GM12878 (cell line): ENCODE results near the gene MRPL38. TPM values are rescaled to one million over a fixed set of nuclear protein-coding genes. Genes with fewer than 3 reads are reported as not detected.

Source experiments
- ATAC-seq: fragments of 200-7000 bp; cut with Tn5 transposase; 3 replicates; pipeline ENCODE4 v1.9.1; 2020; ENCODE audit warnings: mild to moderate bottlenecking, moderate library complexity
- BruUV-seq: library from RNA; stranded (reverse); fragments of 400-500 nt; replicated peaks from 2 replicates; lab custom pipeline; 2021; lab: Mats Ljungman, UMichigan
- CTCF ChIA-PET: fragments of 300-600 bp; sonication (Branson Sonifier 250); formaldehyde crosslinking; extraction: SDS; loops from one replicate; lab custom pipeline; 2021; ENCODE audit warnings: inconsistent platforms; lab: Yijun Ruan, JAX
- POLR2A ChIA-PET: fragments of 350-600 bp; formaldehyde crosslinking; extraction: SDS; loops from one replicate; lab custom pipeline; 2021; ENCODE audit warnings: inconsistent platforms; lab: Charles Lee
- RAD21 ChIA-PET: fragments of 300-600 bp; sonication (Branson Sonifier 250); formaldehyde crosslinking; loops from one replicate; lab custom pipeline; 2023; ENCODE audit warnings: antibody characterized with exemption; ENCODE audit not compliant: unreplicated experiment; lab: Charles Lee
- SMC1A ChIA-PET: fragments of 300-600 bp; sonication (Branson Sonifier 250); formaldehyde crosslinking; loops from one replicate; lab custom pipeline; 2023; ENCODE audit not compliant: unreplicated experiment, uncharacterized antibody; lab: Charles Lee
- DNase-seq: peaks from one replicate; pipeline ENCODE4 v3.0.0-alpha.2; 2011; ENCODE audit warnings: low read depth, low spot score
- FAIRE-seq: peaks from 3 replicates; lab custom pipeline; 2011; peaks lifted over from hg19 to GRCh38; lab: Jason Lieb, UNC
- H2AFZ ChIP-seq: 2 replicates; pipeline ENCODE4 v1.6.0; 2011; ENCODE audit warnings: low read depth, low read length, control low read depth; ENCODE audit not compliant: control insufficient read depth
- H3K27ac ChIP-seq: 2 replicates; pipeline ENCODE4 v1.5.1; 2011; ENCODE audit warnings: control low read depth; ENCODE audit not compliant: control insufficient read depth, insufficient read depth
- H3K27me3 ChIP-seq, 2 experiments: replicated peaks in 1 of 2; 2 replicates each; pipeline versions ENCODE4 v1.6.0 to v1.6.1; 2011; ENCODE audit warnings: low read length in 1 of 2; ENCODE audit not compliant: control insufficient read depth in 2 of 2, insufficient read depth in 2 of 2
- H3K36me3 ChIP-seq, 2 experiments: 2 replicates each; pipeline ENCODE4 v1.5.1; 2011; ENCODE audit warnings: low read length in 1 of 2; ENCODE audit not compliant: control insufficient read depth in 2 of 2, insufficient read depth in 2 of 2
- H3K4me1 ChIP-seq: 2 replicates; pipeline ENCODE4 v1.6.1; 2011; ENCODE audit warnings: mild to moderate bottlenecking, low read length, moderate library complexity, mixed read lengths; ENCODE audit not compliant: control insufficient read depth, insufficient read depth
- H3K4me2 ChIP-seq: 2 replicates; pipeline ENCODE4 v1.6.0; 2011; ENCODE audit warnings: control low read depth; ENCODE audit not compliant: control insufficient read depth, insufficient read depth
- H3K4me3 ChIP-seq: fragments of 200-600 bp; sonication (generic); 2 replicates; pipeline ENCODE4 v1.5.1; 2016
- H3K79me2 ChIP-seq: 2 replicates; pipeline ENCODE4 v1.6.0; 2011; ENCODE audit warnings: low read length; ENCODE audit not compliant: control insufficient read depth, insufficient read depth
- H3K9ac ChIP-seq: 2 replicates; pipeline ENCODE4 v1.8.0; 2011; ENCODE audit warnings: low read length, control low read depth, mixed read lengths; ENCODE audit not compliant: control insufficient read depth, insufficient read depth
- H3K9me3 ChIP-seq: replicated peaks from 3 replicates; pipeline ENCODE4 v1.5.1; 2011; ENCODE audit warnings: mild to moderate bottlenecking, low read length; ENCODE audit not compliant: control insufficient read depth, insufficient read depth
- H4K20me1 ChIP-seq: 2 replicates; pipeline ENCODE4 v1.6.0; 2011; ENCODE audit not compliant: control insufficient read depth, insufficient read depth
- ASH2L ChIP-seq: fragments of 300-600, 200-600 bp; sonication (generic); IDR thresholded peaks from 2 replicates; pipeline ENCODE4 v1.6.1; 2017; ENCODE audit warnings: low read depth, mild to moderate bottlenecking, borderline replicate concordance
- NFYA ChIP-seq: IDR thresholded peaks from 2 replicates; pipeline ENCODE4 v1.6.1; 2011; ENCODE audit warnings: low read depth, mild to moderate bottlenecking, low read length, improper control_type of control experiment, borderline replicate concordance
- SPI1 ChIP-seq: IDR thresholded peaks from 2 replicates; pipeline ENCODE4 v1.6.1; 2011; ENCODE audit warnings: low read depth, mild to moderate bottlenecking, low read length, moderate library complexity, borderline replicate concordance; ENCODE audit not compliant: insufficient read depth
- SRF ChIP-seq, 2 experiments: IDR thresholded peaks; 2 replicates each; pipeline ENCODE4 v1.6.1; 2011; ENCODE audit warnings: low read depth in 2 of 2, low read length in 2 of 2, mild to moderate bottlenecking in 1 of 2, moderate library complexity in 1 of 2
- ZNF207 ChIP-seq: fragments of 450-650 bp; IDR thresholded peaks from 2 replicates; pipeline ENCODE4 v1.6.1; 2014; ENCODE audit warnings: antibody characterized with exemption, mild to moderate bottlenecking, borderline replicate concordance
- ZNF217 ChIP-seq: fragments of 450-650 bp; IDR thresholded peaks from 2 replicates; pipeline ENCODE4 v1.6.1; 2017; ENCODE audit warnings: antibody characterized with exemption, mild to moderate bottlenecking
- WGBS: methylation state at CpG from one replicate; pipeline ENCODE4 v1.1.6; 2016; ENCODE audit warnings: low lambda C conversion rate; ENCODE audit not compliant: insufficient replicate concordance, insufficient coverage; ENCODE audit errors: missing lambda C conversion rate; 5-methylcytosine and 5-hydroxymethylcytosine counted together
- in situ Hi-C: fragments of 300-500 bp; cut with MboI; formaldehyde crosslinking; loops from 9 replicates; pipeline ENCODE4 v1.14.3; 2018; ENCODE audit warnings: mixed read lengths
- intact Hi-C: fragments of 100-400 bp; cut with micrococcal nuclease; formaldehyde crosslinking; loops from one replicate; pipeline ENCODE4 v1.14.2; 2022; ENCODE audit not compliant: unreplicated experiment
- polyA plus RNA-seq, 11 experiments: library from polyadenylated mRNA; depleted of rRNA in 4 of 11; unstranded in 6 of 11; stranded (reverse) in 5 of 11; fragments of >200 nt; fragmentation: Nextera tagmentation in 4 of 11; fragmentation: Illumina TruSeq in 1 of 11; extraction: Ambion mirVana in 4 of 11; extraction: Trizol in 1 of 11; gene quantifications; 1 replicate in 1 of 11; 2 replicates in 10 of 11; pipeline versions ENCODE4 v1.2.1 to v1.2.3, GENCODE V29; 2011 to 2016; ENCODE audit warnings: inconsistent platforms in 2 of 11, missing spikeins in 2 of 11, low read depth in 1 of 11
- total RNA-seq, 4 experiments: library from RNA; depleted of rRNA in 3 of 4; stranded (reverse); fragments of >200 nt in 3 of 4; fragmentation: Illumina TruSeq in 1 of 4; extraction: Trizol in 1 of 4; gene quantifications; 2 replicates each; pipeline versions ENCODE4 v1.2.1 to v1.2.3, GENCODE V29; 2013 to 2021
- TF ChIP-seq, protein P1 (sequence below): fragments of 450-650 bp; IDR thresholded peaks from 2 replicates; pipeline ENCODE4 v1.6.1; 2017; ENCODE audit warnings: antibody characterized with exemption, mild to moderate bottlenecking, moderate library complexity
- TF ChIP-seq, protein P2 (sequence below): fragments of 450-650 bp; IDR thresholded peaks from 2 replicates; pipeline ENCODE4 v1.6.1; 2017; ENCODE audit warnings: borderline replicate concordance
- TF ChIP-seq, protein P3 (sequence below): IDR thresholded peaks from 2 replicates; pipeline ENCODE4 v1.6.1; 2012; ENCODE audit warnings: low read depth, low read length, improper control_type of control experiment
- TF ChIP-seq, protein P4 (sequence below): fragments of 450-650 bp; formaldehyde crosslinking; IDR thresholded peaks from 2 replicates; pipeline ENCODE4 v1.4.0; 2020; ENCODE audit warnings: mild to moderate bottlenecking, moderate library complexity
- TF ChIP-seq, protein P5 (sequence below): IDR thresholded peaks from 2 replicates; pipeline ENCODE4 v1.6.1; 2011; ENCODE audit warnings: mild to moderate bottlenecking, low read depth, low read length, moderate library complexity; ENCODE audit not compliant: insufficient replicate concordance

MRPL38 gene
- total and polyA plus RNA-seq, 10 of the 15 experiments (the other 5 are each of a cell fraction or from before 2014, with no cell fraction given), result 6.6 to 205 (median 53.1) TPM

DNA sequence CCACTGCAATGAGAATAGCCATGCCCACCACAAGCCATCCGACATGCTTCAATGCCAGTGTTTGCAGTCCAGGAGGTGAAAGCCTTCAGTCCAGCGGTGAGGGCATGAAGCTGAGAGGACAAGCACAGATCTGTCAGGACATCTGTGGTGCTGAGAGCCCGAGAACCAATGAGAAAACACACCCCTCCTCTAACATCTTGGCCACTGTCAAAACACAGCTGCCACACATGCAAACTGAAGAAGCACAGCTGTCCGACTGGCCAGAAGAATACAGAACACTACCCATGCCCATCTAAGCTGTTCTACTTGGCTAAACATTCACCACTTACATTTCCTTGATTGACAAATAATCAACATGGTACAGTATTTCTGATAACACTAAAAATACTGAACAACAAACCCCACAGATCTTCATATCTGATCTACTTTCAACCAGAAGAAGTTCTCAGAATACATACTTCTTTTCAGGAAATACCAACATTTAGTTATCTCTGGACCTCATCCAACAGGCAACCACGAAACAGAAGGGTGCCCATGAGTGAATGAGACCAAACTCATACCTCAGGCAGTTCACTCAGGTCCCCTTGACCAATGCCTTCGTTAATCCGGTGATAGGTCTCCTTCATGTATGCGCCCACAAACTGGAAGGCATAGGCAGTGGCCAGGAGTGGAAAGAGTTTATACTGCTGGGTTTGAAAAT is 46.3 kb upstream of the MRPL38 start:
- Histone ChIP-seq H3K9ac (no peak overlapping the region), H3K79me2 (no peaks in the 10 kb centered on the region), H3K4me2 (no peak overlapping the region), H3K27me3 (no peaks in the 10 kb centered on the region), H2AFZ (no peak overlapping the region), H4K20me1 (no peaks in the 10 kb centered on the region), H3K4me1 (no peaks in the 10 kb centered on the region), H3K9me3 (no peaks in the 10 kb centered on the region), H3K36me3 (peaks cover 1 to 28% of the 10 kb centered on the region in 2 experiments), H3K27ac (no peak overlapping the region), H3K4me3 (no peak overlapping the region)
- DNase-seq, result no peak
- POLR2A ChIA-PET, result interaction anchor here (0.6 kb wide), 1 partner anchor 18 kb away, joined by 10 read pairs; no protein-coding TSS in a partner anchor
- no peak for FAIRE-seq
- SMC1A ChIA-PET, result interaction anchor here (0.6 kb wide), 1 partner anchor 203 kb away, joined by 3 read pairs; no protein-coding TSS in a partner anchor
- WGBS, result 83% methylated on average over 8 of the region's 8 CpGs
- CTCF ChIA-PET, result interaction anchor here (1.1 kb wide), 1 partner anchor 52 kb away, joined by 3 read pairs; no protein-coding TSS in a partner anchor
- in situ Hi-C loops, result no loop called here
- RAD21 ChIA-PET, result interaction anchor here (0.6 kb wide), 1 partner anchor 12 kb away, joined by 3 read pairs; no protein-coding TSS in a partner anchor
- no peak for ATAC-seq
- no TSS peak for BruUV-seq
- intact Hi-C loops, result no loop called here
- TF ChIP-seq, protein P1, sequence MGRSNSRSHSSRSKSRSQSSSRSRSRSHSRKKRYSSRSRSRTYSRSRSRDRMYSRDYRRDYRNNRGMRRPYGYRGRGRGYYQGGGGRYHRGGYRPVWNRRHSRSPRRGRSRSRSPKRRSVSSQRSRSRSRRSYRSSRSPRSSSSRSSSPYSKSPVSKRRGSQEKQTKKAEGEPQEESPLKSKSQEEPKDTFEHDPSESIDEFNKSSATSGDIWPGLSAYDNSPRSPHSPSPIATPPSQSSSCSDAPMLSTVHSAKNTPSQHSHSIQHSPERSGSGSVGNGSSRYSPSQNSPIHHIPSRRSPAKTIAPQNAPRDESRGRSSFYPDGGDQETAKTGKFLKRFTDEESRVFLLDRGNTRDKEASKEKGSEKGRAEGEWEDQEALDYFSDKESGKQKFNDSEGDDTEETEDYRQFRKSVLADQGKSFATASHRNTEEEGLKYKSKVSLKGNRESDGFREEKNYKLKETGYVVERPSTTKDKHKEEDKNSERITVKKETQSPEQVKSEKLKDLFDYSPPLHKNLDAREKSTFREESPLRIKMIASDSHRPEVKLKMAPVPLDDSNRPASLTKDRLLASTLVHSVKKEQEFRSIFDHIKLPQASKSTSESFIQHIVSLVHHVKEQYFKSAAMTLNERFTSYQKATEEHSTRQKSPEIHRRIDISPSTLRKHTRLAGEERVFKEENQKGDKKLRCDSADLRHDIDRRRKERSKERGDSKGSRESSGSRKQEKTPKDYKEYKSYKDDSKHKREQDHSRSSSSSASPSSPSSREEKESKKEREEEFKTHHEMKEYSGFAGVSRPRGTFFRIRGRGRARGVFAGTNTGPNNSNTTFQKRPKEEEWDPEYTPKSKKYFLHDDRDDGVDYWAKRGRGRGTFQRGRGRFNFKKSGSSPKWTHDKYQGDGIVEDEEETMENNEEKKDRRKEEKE, result no peak
- TF ChIP-seq, protein P2, sequence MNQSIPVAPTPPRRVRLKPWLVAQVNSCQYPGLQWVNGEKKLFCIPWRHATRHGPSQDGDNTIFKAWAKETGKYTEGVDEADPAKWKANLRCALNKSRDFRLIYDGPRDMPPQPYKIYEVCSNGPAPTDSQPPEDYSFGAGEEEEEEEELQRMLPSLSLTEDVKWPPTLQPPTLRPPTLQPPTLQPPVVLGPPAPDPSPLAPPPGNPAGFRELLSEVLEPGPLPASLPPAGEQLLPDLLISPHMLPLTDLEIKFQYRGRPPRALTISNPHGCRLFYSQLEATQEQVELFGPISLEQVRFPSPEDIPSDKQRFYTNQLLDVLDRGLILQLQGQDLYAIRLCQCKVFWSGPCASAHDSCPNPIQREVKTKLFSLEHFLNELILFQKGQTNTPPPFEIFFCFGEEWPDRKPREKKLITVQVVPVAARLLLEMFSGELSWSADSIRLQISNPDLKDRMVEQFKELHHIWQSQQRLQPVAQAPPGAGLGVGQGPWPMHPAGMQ, result no peak
- no peak for TF ChIP-seq SPI1
- TF ChIP-seq, protein P3, sequence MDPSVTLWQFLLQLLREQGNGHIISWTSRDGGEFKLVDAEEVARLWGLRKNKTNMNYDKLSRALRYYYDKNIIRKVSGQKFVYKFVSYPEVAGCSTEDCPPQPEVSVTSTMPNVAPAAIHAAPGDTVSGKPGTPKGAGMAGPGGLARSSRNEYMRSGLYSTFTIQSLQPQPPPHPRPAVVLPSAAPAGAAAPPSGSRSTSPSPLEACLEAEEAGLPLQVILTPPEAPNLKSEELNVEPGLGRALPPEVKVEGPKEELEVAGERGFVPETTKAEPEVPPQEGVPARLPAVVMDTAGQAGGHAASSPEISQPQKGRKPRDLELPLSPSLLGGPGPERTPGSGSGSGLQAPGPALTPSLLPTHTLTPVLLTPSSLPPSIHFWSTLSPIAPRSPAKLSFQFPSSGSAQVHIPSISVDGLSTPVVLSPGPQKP, result no peak
- TF ChIP-seq ASH2L, result no peak
- no peak for TF ChIP-seq ZNF207
- TF ChIP-seq, protein P4, sequence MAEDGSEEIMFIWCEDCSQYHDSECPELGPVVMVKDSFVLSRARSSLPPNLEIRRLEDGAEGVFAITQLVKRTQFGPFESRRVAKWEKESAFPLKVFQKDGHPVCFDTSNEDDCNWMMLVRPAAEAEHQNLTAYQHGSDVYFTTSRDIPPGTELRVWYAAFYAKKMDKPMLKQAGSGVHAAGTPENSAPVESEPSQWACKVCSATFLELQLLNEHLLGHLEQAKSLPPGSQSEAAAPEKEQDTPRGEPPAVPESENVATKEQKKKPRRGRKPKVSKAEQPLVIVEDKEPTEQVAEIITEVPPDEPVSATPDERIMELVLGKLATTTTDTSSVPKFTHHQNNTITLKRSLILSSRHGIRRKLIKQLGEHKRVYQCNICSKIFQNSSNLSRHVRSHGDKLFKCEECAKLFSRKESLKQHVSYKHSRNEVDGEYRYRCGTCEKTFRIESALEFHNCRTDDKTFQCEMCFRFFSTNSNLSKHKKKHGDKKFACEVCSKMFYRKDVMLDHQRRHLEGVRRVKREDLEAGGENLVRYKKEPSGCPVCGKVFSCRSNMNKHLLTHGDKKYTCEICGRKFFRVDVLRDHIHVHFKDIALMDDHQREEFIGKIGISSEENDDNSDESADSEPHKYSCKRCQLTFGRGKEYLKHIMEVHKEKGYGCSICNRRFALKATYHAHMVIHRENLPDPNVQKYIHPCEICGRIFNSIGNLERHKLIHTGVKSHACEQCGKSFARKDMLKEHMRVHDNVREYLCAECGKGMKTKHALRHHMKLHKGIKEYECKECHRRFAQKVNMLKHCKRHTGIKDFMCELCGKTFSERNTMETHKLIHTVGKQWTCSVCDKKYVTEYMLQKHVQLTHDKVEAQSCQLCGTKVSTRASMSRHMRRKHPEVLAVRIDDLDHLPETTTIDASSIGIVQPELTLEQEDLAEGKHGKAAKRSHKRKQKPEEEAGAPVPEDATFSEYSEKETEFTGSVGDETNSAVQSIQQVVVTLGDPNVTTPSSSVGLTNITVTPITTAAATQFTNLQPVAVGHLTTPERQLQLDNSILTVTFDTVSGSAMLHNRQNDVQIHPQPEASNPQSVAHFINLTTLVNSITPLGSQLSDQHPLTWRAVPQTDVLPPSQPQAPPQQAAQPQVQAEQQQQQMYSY (CRISPR knock-in tag), result no peak
- no peak for TF ChIP-seq ZNF217
- TF ChIP-seq SRF (IDR thresholded peaks at IDR 0.05; ENCODE audit: low read depth in 2 of 2, low read length in 2 of 2), result no peak
- no peak for TF ChIP-seq NFYA
- TF ChIP-seq, protein P5, sequence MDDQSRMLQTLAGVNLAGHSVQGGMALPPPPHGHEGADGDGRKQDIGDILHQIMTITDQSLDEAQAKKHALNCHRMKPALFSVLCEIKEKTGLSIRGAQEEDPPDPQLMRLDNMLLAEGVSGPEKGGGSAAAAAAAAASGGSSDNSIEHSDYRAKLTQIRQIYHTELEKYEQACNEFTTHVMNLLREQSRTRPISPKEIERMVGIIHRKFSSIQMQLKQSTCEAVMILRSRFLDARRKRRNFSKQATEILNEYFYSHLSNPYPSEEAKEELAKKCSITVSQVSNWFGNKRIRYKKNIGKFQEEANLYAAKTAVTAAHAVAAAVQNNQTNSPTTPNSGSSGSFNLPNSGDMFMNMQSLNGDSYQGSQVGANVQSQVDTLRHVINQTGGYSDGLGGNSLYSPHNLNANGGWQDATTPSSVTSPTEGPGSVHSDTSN, result no peak
